ENCODE results near the gene SYAP1.
"Not testable (repeated sequence)": the region's sequence is repeated elsewhere in the genome, so short reads cannot be mapped to it uniquely, and the experiment has no call there.

The SYAP1 gene, protein sequence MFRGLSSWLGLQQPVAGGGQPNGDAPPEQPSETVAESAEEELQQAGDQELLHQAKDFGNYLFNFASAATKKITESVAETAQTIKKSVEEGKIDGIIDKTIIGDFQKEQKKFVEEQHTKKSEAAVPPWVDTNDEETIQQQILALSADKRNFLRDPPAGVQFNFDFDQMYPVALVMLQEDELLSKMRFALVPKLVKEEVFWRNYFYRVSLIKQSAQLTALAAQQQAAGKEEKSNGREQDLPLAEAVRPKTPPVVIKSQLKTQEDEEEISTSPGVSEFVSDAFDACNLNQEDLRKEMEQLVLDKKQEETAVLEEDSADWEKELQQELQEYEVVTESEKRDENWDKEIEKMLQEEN

DNA sequence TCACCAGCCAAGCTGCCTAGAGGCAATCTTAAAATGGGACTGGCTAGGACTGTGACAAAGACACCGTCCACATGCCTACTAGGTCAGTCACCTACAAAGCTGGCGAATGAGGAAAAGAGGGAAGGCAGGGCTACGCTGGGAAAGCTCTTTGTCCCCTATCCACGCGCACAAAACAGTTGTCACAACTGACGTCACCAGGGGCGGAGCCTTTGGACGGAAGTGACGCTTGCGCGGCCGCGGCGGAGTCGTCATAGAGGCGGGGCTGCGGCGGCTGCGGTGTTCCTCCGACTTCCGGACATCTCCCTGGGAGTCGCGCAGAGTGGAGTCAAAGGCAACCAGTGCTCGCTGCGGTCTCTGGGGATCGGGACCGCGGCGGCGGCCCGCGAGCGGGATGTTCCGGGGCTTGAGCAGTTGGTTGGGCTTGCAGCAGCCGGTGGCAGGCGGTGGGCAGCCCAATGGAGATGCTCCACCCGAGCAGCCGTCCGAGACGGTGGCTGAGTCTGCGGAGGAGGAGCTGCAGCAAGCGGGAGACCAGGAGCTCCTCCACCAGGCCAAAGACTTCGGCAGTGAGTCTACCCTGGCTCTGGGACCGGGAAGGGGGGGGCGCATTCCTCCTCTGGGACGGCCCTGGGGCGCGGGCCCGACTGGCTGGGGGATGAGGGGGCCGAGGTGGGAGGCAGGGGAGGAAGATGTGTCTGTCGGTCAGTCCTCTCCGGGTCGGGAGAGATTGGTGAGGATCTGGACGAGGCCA lies at the start of gene SYAP1:
TSS of gene SYAP1 (plus strand) at position 279 of the 751 bp plus-strand sequence. CDS start at position 392, 113 bp downstream.
- peak; percentile 94 for DNase-seq (ENCODE audit: low read depth)

DNA sequence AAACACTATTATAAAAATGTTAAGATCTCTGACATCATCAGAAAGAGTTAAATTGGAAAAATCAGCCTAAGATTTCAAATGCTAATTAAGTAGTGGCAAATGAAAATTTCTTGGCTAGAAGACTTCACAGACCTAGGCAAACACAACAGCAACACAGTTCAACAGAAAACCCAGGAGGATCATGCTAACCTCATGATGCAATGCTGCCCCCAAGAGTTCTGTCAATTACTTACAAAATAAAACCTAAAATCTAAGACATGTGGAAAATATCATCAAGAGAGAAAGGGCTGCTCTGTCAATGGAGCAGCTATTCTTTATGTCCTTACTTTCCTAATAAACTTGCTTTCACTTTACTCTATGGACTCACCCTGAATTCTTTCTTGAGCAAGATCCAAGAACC lies 48.4 kb upstream of the SYAP1 start:
- no peak for DNase-seq (ENCODE audit: low read depth)

DNA sequence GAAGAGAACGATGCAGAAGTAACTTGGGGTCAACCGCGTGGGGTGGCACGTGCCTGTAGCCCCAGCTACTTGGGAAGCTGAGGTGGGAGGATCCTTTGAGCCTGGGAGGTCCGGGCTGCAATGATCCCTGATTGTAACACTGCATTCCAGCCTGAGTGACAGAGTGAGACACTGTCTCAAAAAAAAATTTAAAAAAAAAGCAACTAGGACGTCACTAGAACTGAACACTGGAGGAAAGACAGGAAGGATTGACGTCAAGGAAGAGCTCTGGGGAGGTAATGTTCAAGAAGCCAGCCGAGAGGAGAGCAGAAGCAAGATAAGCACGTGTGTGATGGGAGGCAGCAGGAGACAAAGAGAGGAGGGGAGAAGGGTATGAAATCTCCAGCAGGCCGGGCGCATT lies 40.7 kb upstream of the SYAP1 start:
- DNase-seq (ENCODE audit: low read depth), result no peak

DNA sequence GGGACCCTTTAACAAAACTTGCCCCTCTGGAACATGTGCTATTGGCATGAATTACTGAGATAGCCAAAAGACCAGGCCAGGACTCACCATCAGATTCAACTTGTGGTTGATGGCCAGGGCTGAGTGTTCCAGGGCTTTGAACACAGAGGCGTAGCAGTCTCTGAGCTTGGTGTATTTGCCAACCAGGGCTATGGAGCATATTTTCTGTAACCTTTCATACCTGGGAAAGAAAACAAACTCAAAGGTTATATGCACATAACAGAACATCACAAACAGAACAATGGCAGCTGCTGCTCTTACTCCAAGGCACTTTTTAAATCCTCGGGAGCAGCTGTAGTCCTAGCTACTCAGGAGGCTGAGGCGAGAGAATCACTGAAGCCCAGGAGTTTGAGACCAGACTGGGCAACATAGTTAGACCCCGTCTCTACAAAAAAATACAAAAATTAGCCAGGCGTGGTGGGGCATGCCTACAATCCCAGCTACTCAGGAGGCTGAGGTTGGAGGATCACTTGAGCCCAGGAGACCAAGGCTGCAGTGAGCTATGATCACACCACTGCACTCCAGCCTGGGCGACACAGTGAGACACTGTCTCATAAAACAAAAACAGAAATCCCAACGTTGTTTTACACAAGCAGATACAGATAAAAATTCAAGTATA lies 36.3 kb upstream of the SYAP1 start:
- no peak for DNase-seq (ENCODE audit: low read depth)

DNA sequence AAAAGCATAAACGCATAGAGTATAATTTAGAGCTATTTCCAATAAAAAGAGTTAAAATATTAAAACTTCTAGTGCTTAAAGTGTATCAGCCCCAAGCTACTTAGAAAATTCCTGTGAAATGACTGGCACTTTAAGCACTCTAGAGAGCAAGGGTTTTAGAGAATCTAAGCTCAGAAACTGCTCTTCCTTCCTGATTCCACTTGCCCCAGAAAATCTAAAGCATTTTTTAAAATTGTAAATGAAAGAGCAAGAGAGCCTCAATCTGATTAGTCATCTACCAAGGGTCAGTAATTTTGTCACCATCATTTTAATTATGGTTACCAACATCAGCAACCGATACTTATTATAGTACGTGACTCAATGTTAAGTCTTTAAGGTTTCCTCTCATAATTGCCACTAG lies 31.9 kb upstream of the SYAP1 start:
- no peak for DNase-seq (ENCODE audit: low read depth)

DNA sequence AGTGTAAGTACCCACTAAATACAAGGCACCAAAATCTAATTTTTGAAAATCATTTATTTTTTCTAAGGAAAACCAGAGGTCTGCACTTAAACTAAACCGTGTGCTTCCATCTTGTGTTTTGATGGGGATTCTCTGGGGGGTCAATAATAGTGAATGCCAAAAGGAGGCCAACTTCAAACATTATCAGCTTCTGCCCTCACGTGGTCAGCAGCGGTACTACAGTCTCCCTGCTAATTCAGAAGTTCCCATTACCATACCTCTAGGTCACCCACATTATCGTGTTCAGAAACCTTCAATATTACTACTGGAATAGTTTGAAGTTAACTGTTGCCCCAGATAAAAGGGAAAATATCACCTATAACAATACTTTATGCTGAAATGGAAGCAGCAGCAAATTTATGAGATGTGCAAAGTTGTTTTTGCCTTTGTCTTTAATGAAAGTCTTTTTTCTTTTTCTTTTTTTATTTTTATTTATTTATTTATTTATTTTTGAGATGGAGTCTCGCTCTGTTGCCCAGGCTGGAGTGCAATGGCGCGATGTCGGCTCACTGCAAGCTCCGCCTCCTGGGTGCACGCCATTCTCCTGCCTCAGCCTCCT lies 24.2 kb upstream of the SYAP1 start:
- peak; percentile 13 for DNase-seq (ENCODE audit: low read depth)

DNA sequence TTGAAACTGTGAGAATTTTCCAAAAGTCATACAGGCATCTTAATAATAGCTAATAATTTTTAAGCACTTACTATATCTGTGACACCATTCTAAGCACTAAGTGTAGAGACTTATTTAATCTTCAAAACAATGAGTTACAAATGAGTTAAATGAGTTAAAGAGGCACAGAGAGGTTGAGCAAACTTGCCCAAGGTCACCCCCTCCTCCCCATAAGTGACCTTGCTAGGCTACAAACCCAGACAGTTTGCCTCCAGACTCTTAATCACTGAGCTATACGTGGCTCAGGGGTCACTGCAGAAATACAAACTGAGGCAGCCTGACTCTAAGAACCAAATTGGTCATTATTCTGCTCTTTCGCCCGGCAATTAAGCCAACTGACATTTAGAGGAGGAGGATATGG lies 22.5 kb upstream of the SYAP1 start:
- DNase-seq (ENCODE audit: low read depth), result no peak

DNA sequence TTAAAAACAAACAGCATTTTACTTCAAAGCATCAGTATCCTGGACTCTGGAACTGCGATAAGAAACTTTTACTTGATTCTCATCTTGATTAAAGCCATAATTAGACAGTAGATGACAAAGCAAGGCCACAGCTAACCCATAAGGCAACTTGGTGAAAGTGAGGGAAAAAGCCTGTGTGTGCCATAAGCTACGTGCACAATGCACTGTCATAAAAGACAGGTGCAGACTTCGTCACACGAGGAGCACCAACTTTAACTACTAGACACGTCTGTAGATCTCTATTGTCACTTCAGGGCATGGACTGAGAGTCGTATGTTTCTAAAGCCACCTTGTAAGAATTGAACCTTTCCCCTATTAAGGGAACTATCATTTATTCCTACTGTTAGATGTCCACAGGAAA lies 20.0 kb upstream of the SYAP1 start:
- DNase-seq (ENCODE audit: low read depth), result no peak

DNA sequence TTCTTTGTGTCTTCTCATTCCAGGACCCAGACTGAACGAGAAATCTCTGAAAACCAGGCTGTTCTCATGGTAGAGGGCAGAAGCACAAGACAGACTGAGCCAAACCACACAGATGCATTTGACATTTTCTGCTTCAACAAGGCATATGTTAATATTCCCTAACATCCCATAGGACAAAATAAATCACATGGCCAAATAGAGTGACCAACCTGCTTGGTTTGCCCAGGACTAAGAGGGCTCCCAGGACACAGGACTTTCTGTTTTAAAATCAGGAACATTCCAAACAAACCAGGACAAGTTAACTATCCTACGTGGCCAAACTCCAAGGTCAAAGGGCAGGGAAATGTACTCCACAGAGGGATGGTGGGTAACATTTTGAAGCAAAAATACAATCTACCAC lies 18.7 kb upstream of the SYAP1 start:
- no peak for DNase-seq (ENCODE audit: low read depth)

DNA sequence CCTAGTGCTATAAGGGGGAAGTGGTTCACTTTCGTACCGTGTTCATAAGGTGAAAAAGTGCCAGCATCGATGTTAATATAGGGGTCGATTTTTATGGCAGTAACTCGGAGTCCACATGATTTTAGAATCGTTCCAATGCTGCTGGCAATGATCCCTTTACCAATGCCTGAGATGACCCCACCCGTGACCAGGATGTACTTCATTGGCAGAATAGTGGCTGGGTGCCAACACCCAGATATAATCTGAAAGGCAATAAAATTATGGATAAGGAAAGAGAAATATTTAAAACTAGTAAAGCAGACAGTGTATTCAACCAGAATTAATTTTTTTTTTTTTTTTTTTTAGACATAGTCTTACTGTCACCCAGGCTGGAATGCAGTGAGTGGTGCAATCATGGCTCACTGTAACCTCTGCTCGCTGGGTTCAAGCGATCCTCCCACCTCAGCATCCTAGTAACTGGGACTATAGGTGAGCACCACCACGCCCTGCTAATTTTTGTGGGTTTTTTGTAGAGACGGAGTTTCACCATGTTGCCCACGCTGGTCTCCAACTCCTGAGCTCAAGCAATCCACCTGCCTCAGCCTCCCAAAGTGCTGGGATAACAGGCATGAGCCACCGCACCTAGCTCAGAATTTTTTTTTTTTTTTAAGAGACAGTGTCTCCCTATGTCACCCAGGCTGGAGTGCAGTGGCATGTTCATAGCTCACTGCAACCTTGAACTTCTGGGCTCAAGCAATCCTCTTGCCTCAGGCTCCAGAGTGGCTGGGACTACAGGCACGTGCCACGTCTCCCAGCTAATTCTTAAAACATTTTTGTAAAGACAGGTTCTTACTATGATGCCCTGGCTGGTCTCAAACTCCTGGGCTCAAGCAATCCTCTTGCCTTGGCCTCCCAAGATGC lies 16.5 kb upstream of the SYAP1 start:
- DNase-seq (ENCODE audit: low read depth), result no peak

DNA sequence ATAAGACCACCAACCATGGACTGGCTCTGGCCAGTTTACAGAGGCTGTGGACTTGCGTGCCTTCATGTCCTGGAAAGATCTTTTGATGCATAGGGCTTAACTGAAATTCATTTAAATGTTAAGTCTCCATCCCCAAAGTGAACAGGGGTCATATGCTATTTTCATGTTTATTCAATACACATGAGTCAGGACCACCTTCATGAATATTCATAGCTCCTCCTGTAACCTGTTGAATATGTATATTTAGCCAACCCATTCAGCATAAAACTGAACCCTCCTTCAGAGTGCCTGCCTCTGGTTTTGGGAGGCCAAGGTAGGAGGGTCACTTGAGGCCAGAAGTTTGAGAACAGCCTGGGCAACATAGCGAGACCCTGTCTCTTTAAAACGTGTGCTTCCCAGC lies 14.0 kb upstream of the SYAP1 start:
- no peak for DNase-seq (ENCODE audit: low read depth)

DNA sequence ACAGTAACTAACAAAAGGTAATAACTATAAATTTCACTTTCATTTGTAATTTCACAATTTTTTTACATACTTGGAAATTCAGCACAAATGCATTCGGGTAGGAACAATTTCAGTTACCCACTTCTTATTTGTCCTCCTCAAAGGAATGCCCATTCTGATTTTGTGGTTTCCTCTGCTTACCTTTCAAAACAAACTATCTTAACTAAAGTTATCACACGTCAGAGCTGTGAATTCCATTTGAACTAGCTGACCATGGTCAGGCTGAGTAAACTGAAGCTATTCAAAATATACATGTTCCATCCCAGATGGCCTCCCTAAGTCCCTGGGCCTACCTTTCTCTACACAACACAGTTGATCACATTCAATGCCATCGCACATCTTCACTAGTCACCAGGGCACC lies 11.4 kb upstream of the SYAP1 start:
- no peak for DNase-seq (ENCODE audit: low read depth)

DNA sequence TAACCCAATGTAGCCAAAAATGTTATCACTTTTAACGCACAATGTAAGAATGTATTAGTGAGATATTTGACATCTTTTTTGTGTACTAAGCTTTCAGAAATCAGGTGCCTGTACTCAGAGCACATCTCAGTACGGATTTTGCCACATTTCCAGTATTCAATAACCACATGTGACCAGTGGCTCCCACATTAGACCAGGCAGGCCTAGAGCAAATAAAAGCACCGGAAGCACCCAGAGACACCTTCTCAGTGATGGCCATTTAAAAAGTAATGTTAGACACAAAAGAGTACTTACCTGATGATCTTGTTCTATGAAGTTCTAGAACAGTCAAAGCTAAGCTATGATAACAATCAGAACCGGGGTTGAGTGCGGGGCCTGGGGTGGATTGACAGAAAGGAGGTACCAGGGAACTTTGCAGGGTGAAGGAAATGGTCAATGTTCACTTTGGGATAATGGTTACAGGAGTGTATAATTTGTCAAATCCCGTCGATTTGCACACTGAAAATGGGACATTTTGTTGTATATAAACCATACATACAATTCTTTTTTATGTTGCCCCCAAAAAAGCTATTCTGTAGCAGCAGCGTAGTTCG lies 8.1 kb upstream of the SYAP1 start:
- DNase-seq (ENCODE audit: low read depth), result no peak

DNA sequence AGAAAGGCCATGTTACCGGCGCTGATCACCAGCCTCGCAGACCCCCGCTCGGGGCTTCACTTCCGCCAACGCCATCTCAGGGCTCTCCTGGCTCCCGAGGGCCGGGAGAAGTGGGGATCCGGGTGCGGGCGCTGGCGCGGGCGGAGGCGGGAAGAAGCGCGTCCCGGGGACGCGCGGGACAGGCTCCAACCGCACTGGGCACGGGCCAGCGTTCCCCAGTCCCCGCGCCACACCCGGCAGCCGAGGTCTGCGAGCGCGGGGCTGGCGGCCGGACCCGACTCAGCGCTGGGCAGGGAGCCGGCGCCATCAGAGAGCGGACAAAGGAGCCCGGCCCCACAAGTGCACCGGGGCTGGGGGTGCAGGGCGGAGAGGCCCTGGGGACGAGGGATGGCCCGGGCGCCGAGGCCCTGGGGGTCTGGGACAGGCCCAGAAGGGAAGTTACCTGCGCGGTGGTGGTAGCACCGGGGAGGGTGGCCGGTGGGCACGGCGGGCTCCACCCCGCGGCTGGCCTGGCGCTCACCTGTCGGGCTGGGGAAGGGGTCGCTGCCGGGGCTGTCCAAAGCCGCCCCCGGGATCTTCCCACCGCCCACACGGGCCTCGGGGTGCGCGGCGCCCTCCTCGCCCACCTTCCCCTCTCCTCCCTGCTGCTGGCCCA lies 7.4 kb upstream of the SYAP1 start:
- DNase-seq (ENCODE audit: low read depth), result no peak

DNA sequence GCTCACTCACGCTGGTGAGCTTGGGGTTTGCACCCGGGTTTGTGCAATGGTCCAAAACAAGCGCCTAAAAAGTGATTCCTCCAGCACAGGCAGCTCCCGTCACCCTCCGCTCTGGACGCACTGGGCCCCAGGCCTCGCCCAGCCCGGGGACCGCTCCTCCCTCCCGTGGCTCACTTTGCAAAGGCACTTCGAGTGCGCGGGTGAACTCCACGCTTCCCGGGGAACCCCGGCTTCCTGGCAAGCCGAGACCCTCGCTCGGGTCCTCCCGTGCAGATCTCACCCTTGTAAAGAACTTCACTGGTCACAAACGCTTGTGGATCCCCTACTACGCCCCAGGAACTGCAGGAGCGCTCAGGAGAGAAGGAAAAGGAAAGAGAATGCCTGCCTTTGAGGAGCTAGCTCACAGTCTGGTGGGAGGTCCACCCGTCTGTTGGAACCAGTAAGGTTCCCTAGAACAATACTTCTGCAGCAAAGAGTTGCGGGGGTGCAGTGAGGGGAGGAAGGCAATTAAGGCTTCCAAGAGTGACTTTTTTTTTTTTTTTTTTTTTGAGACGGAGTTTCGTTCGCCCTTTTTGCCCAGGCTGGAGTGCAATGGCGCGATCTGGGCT lies 6.8 kb upstream of the SYAP1 start, which contains the start of gene CTPS2:
TSS of gene CTPS2 (minus strand) at position 122 of the 608 bp plus-strand sequence. CDS start 9,767 bp downstream, outside the sequence.
- peak; percentile 15 for DNase-seq (ENCODE audit: low read depth)

DNA sequence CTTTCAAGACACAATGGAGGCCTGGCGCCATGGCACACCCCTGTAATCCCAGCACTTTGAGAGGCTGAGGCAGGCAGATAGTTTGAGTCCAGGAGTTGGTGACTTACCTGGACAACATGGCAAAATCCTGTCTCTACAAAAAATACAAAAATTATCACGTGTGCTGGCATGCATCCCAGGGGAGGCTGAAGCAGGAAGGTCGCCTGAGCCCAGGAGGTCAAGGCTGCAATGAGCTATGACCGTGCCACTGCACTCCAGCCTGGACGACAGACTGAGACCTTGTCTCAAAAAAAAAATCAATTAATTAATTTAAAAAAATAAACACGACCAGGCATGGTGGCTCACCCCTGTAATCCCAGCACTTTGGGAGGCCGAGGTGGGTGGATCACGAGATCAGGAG lies 4.9 kb upstream of the SYAP1 start:
- no peak for DNase-seq (ENCODE audit: low read depth)

DNA sequence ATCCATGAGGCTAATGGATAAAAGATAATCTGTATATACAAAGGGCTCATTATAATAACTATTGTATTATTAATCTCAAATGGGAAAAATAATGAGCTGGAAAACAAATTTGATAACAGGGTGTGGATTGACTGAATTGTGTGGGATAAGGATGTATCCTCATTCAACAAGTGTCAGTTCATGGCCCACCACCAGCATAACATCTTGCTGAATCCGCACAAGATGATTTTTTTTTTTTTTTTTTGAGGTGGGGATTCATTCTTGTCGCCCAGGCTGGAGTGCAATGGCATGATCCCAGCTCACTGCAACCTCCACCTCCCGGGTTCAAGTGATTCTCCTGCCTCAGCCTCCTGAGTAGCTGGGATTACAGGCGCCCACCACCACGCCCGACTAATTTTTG lies 3.8 kb upstream of the SYAP1 start:
- not testable (repeated sequence) for DNase-seq (ENCODE audit: low read depth)

DNA sequence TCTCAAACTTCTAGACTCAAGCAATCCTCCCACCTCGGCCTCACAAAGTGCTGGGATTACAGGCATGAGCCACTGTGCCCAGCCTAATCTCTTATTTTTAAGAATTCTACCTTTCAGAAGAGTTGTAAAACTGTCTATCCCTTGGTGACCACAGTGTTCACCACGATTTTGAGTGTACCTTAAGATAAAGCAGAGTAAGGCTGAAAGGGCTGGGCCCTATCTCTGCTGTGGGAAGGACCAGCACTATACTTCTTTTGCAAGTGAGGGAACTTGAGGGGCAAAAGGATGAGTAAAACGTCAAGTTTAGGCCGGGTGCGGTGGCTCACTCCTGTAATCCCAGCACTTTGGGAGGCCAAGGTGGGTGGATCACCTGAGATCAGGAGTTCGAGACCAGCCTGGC lies 3.0 kb upstream of the SYAP1 start:
- DNase-seq (ENCODE audit: low read depth), result not testable (repeated sequence)

DNA sequence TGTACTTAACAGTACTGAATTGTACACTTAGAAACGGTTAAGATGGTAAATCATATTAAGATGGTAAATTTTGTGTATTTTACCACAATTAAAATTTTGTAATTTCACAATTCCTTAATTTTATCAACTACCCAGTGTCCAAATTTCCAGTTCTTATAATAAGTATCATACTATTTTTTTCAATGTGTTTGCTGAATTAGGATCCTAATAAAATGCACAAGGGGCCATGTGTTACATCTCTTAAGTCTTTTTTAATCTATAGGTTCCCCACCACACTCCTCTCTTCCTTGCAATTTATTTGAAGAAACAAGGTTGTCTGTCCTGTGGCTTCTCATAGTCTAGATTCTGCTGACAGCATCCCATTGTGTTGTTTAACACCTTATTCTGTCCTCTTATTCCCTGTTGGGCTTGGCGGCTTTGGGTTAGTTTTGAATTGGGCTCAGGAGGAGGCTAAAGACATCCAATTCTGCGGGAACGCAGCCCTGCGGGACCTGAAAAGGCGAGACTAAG lies 533 bp upstream of the SYAP1 start:
- no peak for DNase-seq (ENCODE audit: low read depth)

DNA sequence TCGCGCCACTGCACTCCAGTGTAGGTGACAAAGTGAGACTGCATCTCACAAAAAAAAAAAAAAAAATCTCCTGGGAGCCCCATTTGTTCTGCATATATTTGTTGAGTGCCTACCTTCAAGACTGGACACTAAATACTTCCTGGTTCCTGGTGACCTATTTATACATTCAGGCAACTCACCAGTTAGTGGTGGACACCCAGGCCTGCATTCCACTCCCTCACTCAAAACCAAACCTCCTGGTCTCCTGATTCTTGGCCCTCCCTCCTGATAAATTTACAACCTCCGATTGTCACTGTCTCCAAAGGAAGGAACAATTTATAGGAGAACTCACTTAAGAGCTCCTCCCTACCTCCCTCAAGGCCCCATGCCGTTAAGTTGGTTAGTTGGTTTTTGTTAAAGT lies 3.1 kb downstream of the SYAP1 start:
- no peak for DNase-seq (ENCODE audit: low read depth)

Data from stimulated activated CD8-positive, alpha-beta memory T cell treated with anti-CD3 and anti-CD28 coated beads, Interleukin-12 subunit alpha, Interleukin-12 subunit beta, amount 100 ng/mL, for 4 hours (primary cell).